HG03139 (cell line): Measurements from ENCODE around the gene HOXA2.
A peak's percentile ranks its signal among the peaks of the same experiment; 100 is the strongest.

ENCODE experiments used
- ATAC-seq: cut with Tn5 transposase; IDR thresholded peaks from one replicate; pipeline ENCODE4 v1.9.1; 2021; ENCODE audit not compliant: unreplicated experiment

The HOXA2 gene

GRCh38 chr7:27100694-27101170, 1.8 kb downstream of the HOXA2 start:
- no peak for ATAC-seq

DNA sequence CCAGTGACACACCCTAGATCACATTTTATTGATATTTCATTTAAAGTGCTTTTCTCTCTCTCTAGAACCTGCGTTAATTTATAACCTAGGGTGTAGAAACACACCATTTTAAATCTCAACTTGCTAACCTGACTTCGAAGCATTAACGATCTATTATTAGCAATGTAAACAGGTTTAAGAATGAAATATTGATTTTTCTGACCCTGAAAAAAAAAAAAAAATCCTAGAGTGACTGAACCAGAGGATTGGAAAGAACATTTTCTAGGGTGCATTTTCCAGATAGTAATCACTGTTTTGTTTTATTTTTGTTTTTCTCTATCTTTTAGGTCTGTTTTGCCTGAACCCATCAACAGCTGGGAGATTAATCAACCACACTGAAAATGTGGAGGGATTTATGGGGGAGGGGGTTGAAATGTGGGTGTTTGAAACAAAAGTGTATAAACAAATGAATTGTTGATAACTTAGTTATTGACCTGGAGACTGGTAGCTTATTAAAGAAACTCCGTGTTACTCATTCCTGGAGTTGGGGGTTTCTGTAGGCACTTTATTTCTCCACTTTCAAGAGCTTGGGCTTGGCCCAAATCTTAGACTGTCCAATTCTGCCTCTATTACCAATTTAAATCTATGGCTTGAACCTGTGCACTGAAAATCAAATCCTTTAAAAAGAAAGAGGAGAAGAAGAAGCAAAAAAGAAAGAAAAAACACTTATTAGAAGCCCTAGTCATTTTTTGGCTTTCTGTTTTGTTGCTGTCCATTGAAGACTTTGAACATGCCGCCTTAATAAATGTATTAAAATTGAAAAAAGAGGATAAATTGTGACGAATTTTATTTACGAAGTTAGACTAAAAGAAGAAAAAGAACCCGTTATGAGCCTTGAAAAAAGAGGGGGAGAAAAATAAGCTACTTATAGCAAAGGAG, 2.8 kb downstream of the HOXA2 start:
- ATAC-seq = no peak

DNA sequence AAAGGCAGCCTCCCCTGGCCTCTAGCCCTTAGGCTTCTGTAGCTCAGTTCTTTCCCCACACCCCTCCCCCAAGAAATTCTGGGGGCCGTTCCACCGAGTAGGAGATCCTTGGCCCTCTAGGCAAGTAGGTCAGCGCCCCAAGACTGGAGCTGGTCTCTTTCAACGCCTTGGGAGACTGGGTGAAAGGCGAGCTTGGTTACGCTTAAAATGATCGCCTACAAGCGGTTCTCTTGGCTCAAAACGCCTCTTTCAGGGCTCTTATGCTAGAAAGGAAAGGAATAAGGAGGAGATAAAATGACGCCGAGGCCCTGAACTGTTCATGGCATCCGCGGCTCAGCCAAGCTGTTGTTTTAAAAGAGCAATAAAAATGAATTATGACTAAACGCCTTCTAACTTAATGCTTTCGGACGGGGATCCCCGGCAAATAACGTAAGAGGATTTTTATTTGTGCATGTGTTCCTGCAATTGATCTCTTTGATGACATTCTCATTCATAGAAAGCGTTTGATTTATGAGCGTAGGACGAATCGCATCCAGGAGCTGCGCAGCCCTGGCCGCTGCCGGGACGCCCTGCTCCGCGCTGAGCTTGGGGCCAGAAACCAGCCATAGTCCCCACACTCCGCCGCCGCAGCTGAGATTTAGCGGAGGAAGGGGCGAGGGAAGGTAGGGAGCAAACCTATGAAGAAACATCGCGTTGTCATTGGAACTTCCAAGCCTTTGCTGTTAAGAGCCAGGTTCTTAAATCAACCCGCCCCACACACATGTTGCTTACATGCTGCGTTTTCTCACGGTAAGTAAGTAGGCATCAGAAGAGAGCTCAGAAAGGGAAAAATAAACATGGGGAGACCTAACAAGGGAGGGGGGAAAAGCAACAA, 3.7 kb downstream of the HOXA2 start:
- ATAC-seq = no peak

- ATAC-seq = no peak
Observed at GRCh38 chr7:27097686-27098577, 4.6 kb downstream of the HOXA2 start.

DNA sequence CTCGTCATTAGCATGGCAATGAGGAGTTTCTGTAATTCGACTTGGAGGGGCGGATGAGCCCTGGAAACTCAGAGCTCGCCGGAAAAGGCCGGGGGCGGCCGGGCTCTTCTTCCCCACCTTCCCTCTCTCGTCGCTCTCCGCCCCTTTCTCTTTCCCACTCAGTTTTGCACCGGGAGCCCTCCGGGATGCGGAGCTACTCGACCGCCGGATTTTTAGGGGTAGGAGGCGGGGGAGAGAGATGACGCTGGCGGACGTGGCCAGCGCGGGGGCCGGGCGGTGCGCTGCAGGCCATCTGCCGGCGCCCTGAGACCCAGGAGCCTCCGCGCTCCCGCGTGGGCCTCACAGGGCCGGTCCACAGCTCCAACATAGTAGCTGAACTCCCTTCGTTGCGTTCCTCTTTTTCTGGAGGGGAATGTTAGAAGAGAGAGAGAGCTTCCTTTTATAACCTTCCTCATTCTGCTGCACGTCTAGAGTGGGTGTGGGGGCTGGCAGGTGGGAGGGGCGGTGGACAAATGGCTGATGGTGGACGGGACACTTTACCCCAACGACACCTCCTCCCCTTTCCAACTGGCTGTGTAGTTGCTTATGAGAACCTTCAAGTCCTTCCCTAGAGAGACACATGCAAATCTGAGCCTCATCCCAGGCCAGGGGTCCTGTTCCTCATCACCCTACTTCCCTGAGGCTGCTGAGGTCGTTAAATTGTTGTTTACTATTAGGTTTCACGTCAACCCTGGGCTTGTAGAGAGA, 5.5 kb downstream of the HOXA2 start:
- ATAC-seq = no peak

GRCh38 chr7:27095897-27096767, 6.4 kb downstream of the HOXA2 start, which contains the start of gene HOXA1:
HOXA1 (minus strand) TSS chr7:27096000; CDS start chr7:27095912, 88 bp downstream.
- peak; percentile 75 for ATAC-seq

DNA sequence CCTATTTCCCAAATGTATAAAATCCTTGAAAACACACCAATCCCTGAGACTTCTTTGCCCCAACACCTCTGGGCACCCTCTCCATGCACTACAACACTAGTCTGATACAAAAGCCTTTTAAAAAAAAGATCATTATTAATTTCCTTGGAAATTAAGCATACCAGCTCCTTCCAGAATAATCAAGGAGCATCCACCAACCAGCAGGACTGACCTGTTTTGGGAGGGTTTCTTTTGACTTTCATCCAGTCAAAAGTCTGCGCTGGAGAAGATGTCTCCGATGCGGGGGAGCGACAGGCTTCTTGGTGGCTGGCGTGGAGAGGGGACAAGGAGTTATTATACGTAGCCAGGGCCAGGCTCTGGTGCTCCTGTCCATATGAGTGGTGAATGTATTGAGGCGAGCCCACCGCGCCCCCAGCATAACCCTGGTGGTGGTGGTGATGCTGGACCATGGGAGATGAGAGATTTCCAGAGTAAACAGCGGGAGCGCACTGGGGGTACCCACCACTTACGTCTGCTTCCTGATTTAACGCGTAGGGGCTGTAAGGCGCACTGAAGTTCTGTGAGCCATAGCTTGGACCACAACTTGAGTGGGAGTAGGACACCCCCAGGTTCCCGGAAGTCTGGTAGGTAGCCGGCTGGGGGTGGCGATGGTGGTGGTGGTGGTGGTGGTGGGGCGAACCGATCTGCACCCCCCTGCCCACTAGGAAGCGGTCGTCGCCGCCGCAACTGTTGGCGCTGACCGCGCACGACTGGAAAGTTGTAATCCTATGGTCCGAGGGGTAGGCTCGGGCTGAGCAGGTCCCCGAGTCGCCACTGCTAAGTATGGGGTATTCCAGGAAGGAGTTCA, 7.2 kb downstream of the HOXA2 start:
- no peak for ATAC-seq

GRCh38 chr7:27094304-27095049, 8.0 kb downstream of the HOXA2 start:
- ATAC-seq = no peak

DNA sequence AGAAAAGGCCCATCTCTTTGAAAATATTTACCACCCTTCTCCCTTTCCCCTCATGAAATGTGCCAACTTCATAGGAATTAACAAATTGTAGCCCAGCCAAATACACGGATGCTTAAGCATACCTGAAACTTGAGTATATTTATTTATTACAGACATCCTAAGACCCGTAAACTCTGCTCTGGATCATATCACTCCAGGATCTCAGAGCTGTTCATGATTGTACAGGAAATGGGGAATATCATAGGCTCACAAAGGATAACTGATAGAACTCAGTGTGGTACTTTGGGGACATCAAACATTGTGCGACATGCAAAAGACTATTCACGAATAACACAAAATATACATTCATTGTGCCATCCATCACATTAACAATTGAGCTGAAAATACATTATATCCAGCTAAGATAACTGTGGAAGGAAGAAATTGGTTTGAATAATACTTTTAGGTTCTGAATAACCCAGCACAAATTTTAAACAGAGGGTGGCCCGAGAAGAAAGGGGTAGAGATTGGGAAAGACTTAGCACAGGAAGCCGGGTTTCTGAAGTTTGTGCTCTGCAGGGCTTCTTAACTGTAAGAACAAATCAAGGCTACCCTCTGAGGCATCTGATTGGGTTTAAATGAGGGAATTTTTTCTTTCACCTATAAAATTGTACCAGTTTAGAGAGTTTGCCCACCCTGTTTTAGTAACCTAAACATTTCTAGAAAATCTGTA, 9.1 kb downstream of the HOXA2 start:
- ATAC-seq = no peak

DNA sequence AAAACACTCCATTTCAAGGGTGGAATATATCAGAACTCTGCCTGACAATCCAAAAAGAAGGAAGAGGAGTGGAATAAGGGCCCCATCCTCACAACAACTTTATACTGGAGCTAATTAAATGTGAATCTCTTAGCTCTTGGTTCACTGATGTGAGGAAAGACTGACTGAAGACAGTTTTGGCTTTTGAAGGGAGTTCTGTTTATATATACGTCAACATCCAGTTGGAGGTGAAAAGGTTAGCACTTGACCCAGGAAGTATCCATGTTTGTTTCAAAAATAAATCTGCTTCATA, 9.7 kb downstream of the HOXA2 start:
- ATAC-seq = no peak

DNA sequence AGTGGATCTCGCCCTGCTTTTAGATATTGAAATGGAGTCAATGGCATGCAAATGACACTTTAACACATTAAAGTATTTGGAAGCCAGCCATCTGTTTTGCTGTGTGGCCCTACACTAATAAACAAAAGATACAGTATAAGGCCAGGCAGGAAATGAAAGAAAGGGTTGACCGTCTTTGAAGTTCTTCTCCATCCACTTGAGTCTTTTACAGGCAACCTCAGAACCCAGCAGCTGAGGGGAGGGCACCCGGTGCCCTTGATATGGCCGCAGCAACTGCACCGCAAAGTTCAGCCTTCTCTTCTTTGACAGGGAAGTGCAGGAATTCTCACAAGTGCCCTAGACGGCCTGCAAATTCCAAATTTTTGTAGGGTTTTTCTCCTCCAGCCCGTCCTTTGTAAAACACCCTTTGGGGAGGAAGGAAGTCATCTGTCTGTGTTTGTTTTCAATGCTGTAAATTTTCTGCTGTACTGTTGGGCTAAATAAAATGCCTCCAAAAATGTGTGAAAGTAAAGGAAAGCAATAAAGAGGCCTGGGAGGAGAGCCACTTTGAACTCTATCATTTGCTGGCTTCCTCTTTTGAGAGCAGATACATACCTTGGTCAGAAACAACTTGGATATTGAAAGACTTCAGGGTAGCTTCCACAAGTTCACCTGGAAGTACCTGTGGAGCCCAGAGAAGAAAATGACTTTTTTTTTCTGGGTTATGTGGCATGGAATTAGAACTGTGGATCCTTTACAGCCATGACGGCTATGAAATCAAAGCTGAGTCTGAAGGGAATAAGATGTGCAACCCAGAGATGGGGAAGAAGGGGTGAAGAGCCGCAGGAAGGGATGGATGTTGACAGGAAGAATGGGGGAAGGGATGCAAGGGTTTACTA, 10.3 kb downstream of the HOXA2 start:
- ATAC-seq = no peak

GRCh38 chr7:27091105-27091504, 11.4 kb downstream of the HOXA2 start:
- no peak for ATAC-seq

GRCh38 chr7:27088002-27088922, 14.2 kb downstream of the HOXA2 start:
- no peak for ATAC-seq

DNA sequence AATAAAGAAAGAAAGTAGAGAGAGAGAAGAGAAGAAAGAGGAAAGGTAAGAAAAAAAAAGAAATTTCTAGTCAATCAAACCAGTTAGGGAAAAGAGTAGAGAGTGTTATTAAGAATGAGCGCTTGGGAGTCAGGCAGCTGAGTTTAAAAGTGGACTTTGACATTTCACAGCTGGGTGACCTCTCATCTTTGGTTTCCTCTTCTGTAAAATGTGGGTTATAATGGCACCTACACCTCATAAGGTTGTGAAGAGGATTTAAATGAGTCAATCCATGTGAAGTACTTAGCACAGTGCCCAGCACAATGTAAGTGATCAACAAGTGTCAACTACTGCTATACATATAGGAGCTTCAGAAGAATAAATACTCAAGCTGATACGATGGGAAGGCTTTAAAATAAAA, 18.8 kb downstream of the HOXA2 start:
- no peak for ATAC-seq

DNA sequence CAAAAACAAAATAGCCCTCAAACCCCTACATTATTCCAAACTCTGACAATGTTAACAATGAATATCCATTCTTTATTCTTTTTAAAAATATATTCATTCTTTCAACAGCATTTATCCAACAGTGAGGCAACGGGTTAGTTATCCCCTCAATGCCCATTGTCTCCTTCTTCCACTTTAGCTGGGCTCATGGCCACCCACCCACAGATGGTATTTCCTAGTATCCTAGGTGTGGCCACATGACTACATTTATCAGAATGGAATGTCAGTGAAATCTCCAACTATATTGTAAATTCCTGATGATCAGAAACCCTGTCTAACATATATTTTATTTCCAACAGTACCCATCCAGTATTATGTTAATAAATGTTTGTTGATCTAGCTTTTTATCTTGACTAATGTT, 20.3 kb downstream of the HOXA2 start:
- ATAC-seq = no peak
